ENCODE results near the gene ARHGAP15.

- TF ChIP-seq CTCF (IDR thresholded peaks at IDR 0.05; ENCODE audit: insufficient read depth, low read length) (no peak), SPI1 (IDR thresholded peaks at IDR 0.05; ENCODE audit: borderline replicate concordance, low read depth) (no peak), POLR2AphosphoS5 (IDR thresholded peaks at IDR 0.05; ENCODE audit: low read depth) (no peak), REST (IDR thresholded peaks at IDR 0.05; ENCODE audit: insufficient replicate concordance, low read depth) (no peak), GABPA (IDR thresholded peaks at IDR 0.05; ENCODE audit: low read depth) (no peak)
Observed at GRCh38 chr2:143392358-143392757, 263.1 kb downstream of the ARHGAP15 start.

Data from HL-60 (cell line).